ES-I3 (cell line): ENCODE results near the gene MFSD12.
"Not testable (repeated sequence)": the region's sequence is repeated elsewhere in the genome, so short reads cannot be mapped to it uniquely, and the experiment has no call there.

Experiments
- H3K36me3 ChIP-seq: 2 replicates; pipeline ENCODE4 v1.6.1; 2013; ENCODE audit warnings: mild to moderate bottlenecking, low read length, control low read depth, moderate library complexity; ENCODE audit not compliant: insufficient read depth
- H3K4me1 ChIP-seq: 2 replicates; pipeline ENCODE4 v1.6.1; 2013; ENCODE audit warnings: mild to moderate bottlenecking, control low read depth, low read length; ENCODE audit not compliant: insufficient read depth
- H3K9ac ChIP-seq: 2 replicates; pipeline ENCODE4 v1.6.1; 2013; ENCODE audit warnings: low read depth, mild to moderate bottlenecking, low read length, moderate library complexity
- H3K9me3 ChIP-seq: 2 replicates; pipeline ENCODE4 v1.6.1; 2013; ENCODE audit warnings: mild to moderate bottlenecking, low read length, moderate library complexity; ENCODE audit not compliant: control insufficient read depth, insufficient read depth

Gene MFSD12

GRCh38 chr19:3509566-3509989 lies 47.8 kb downstream of the MFSD12 start:
- Histone ChIP-seq H3K4me1 (peaks cover under 1% of the 10 kb centered on the region; the same call in 1 of the 2 replicates), H3K9me3 (no peaks in the 10 kb centered on the region), H3K9ac (no peak overlapping the region), H3K36me3 (no peaks in the 10 kb centered on the region)

- Histone ChIP-seq H3K9ac (no peak overlapping the region), H3K36me3 (no peaks in the 10 kb centered on the region), H3K4me1 (no peaks in the 10 kb centered on the region; the same call in 1 of the 2 replicates), H3K9me3 (no peaks in the 10 kb centered on the region)
Observed at GRCh38 chr19:3508771-3509535, 48.4 kb downstream of the MFSD12 start.

GRCh38 chr19:3508121-3508661 lies 49.2 kb downstream of the MFSD12 start:
- H3K36me3 ChIP-seq, H3K9me3 ChIP-seq, H3K9ac ChIP-seq: not testable (repeated sequence)

GRCh38 chr19:3507371-3508120 lies 49.8 kb downstream of the MFSD12 start:
- Histone ChIP-seq H3K9me3 (no peaks in the 10 kb centered on the region), H3K4me1 (no peaks in the 10 kb centered on the region; the same call in 1 of the 2 replicates), H3K9ac (peak overlapping the region; percentile 59), H3K36me3 (no peaks in the 10 kb centered on the region)

More at GRCh38 chr19:3508121-3508661, 49.2 kb downstream of the MFSD12 start:
- not testable (repeated sequence) for H3K4me1 ChIP-seq

- Histone ChIP-seq H3K4me1 (no peaks in the 10 kb centered on the region; the same call in 1 of the 2 replicates), H3K36me3 (no peaks in the 10 kb centered on the region), H3K9ac (peak overlapping the region; percentile 59), H3K9me3 (no peaks in the 10 kb centered on the region)
Observed at GRCh38 chr19:3506384-3507340, 50.7 kb downstream of the MFSD12 start.

- Histone ChIP-seq H3K4me1 (no peaks in the 10 kb centered on the region; the same call in 1 of the 2 replicates), H3K9me3 (no peaks in the 10 kb centered on the region), H3K36me3 (no peaks in the 10 kb centered on the region), H3K9ac (peak within 1 kb of the TSS; percentile 59)
Observed at GRCh38 chr19:3505598-3506383, 51.6 kb downstream of the MFSD12 start, which contains the start of gene FZR1. FZR1 (plus strand) TSS chr19:3506311; CDS start chr19:3522990, 16,679 bp downstream.

- Histone ChIP-seq H3K4me1 (no peaks in the 10 kb centered on the region; the same call in 1 of the 2 replicates), H3K36me3 (no peaks in the 10 kb centered on the region), H3K9me3 (no peaks in the 10 kb centered on the region), H3K9ac (no peak overlapping the region)
Observed at GRCh38 chr19:3504735-3505134, 52.7 kb downstream of the MFSD12 start.

GRCh38 chr19:3503036-3503572 lies 54.3 kb downstream of the MFSD12 start:
- no peaks in the 10 kb centered on the region for H3K4me1 ChIP-seq
- H3K9me3 ChIP-seq = no peaks in the 10 kb centered on the region
- H3K36me3 ChIP-seq = no peaks in the 10 kb centered on the region
- no peak overlapping the region for H3K9ac ChIP-seq

GRCh38 chr19:3501780-3502179 lies 55.6 kb downstream of the MFSD12 start:
- Histone ChIP-seq H3K9ac (no peak overlapping the region), H3K36me3 (no peaks in the 10 kb centered on the region), H3K4me1 (no peaks in the 10 kb centered on the region)

GRCh38 chr19:3500429-3501101 lies 56.8 kb downstream of the MFSD12 start, which contains the start of gene DOHH:
DOHH (minus strand) TSS chr19:3500674; CDS start chr19:3496814, 3,860 bp downstream.
- H3K36me3 ChIP-seq = no peaks in the 10 kb centered on the region; the same call in 1 of the 2 replicates
- no peaks in the 10 kb centered on the region for H3K4me1 ChIP-seq
- peak within 1 kb of the TSS; percentile 67 for H3K9ac ChIP-seq
- no peaks in the 10 kb centered on the region for H3K9me3 ChIP-seq

More at GRCh38 chr19:3501780-3502179, 55.6 kb downstream of the MFSD12 start:
- no peaks in the 10 kb centered on the region for H3K9me3 ChIP-seq

GRCh38 chr19:3499738-3500428 lies 57.5 kb downstream of the MFSD12 start:
- H3K9ac ChIP-seq = peak overlapping the region; percentile 67
- no peaks in the 10 kb centered on the region for H3K9me3 ChIP-seq
- no peaks in the 10 kb centered on the region; the same call in 1 of the 2 replicates for H3K36me3 ChIP-seq
- no peaks in the 10 kb centered on the region for H3K4me1 ChIP-seq
